Naive thymus-derived CD8-positive, alpha-beta T cell (primary cell): Measurements from ENCODE around the gene TRIM64C. TPM values are rescaled to one million over a fixed set of nuclear protein-coding genes. Genes with fewer than 3 reads are reported as not detected.
"Not testable (repeated sequence)": the region's sequence is repeated elsewhere in the genome, so short reads cannot be mapped to it uniquely, and the experiment has no call there.

Experiments used
- ATAC-seq, 2 donors: fragments of 150-1000 bp; cut with Tn5 transposase in 1 of 2; sonication (Bioruptor Pico), chemical (Tn5 transposase) in 1 of 2; 1 replicate in 1 of 2; 2 replicates in 1 of 2; pipeline ENCODE4 v1.10.0; 2021; ENCODE audit warnings: mild to moderate bottlenecking in 2 of 2, moderate library complexity in 2 of 2
- POLR2A ChIA-PET: fragments of 350-600 bp; sonication (Branson Sonifier 250); formaldehyde crosslinking; loops from one replicate; lab custom pipeline; 2021; ENCODE audit warnings: antibody characterized with exemption; lab: Charles Lee
- DNase-seq, 10 donors: peaks; one replicate each; pipeline versions ENCODE4 v3.0.0 to v3.0.0-alpha.2; 2020 to 2022
- H3K27ac Mint-ChIP-seq, 10 donors: one replicate each; pipeline ENCODE4 v1.8.0; 2020 to 2022; ENCODE audit warnings: mild to moderate bottlenecking in 10 of 10, mixed read lengths in 10 of 10, moderate library complexity in 4 of 10, inconsistent platforms in 1 of 10
- H3K27me3 Mint-ChIP-seq, 5 donors: one replicate each; pipeline ENCODE4 v1.8.0; 2021 to 2022; ENCODE audit warnings: mixed read lengths in 5 of 5
- H3K36me3 Mint-ChIP-seq, 3 donors: one replicate each; pipeline ENCODE4 v1.8.0; 2020 to 2022; ENCODE audit warnings: mixed read lengths in 3 of 3, mild to moderate bottlenecking in 2 of 3, inconsistent platforms in 1 of 3
- H3K4me1 Mint-ChIP-seq, 4 donors: one replicate each; pipeline ENCODE4 v1.8.0; 2021 to 2022; ENCODE audit warnings: mixed read lengths in 4 of 4
- H3K4me3 Mint-ChIP-seq, 10 donors: one replicate each; pipeline ENCODE4 v1.8.0; 2020 to 2022; ENCODE audit warnings: mild to moderate bottlenecking in 10 of 10, mixed read lengths in 10 of 10, moderate library complexity in 6 of 10, inconsistent platforms in 1 of 10
- H3K9me3 Mint-ChIP-seq, 9 donors: one replicate each; pipeline ENCODE4 v1.8.0; 2020 to 2022; ENCODE audit warnings: mixed read lengths in 9 of 9, mild to moderate bottlenecking in 3 of 9, inconsistent platforms in 1 of 9, moderate library complexity in 1 of 9
- polyA plus RNA-seq, 3 donors: library from polyadenylated mRNA; unstranded; fragments of 300-500 nt; fragmentation: Illumina TruSeq; gene quantifications; one replicate each; pipeline ENCODE4 v1.2.3, GENCODE V29; 2021
- total RNA-seq, 8 experiments: library from RNA in 2 of 8; stranded (reverse) in 2 of 8; gene quantifications; one replicate each; pipeline ENCODE4 v1.2.3 and lab custom pipeline; 2021 to 2026

Gene TRIM64C, protein sequence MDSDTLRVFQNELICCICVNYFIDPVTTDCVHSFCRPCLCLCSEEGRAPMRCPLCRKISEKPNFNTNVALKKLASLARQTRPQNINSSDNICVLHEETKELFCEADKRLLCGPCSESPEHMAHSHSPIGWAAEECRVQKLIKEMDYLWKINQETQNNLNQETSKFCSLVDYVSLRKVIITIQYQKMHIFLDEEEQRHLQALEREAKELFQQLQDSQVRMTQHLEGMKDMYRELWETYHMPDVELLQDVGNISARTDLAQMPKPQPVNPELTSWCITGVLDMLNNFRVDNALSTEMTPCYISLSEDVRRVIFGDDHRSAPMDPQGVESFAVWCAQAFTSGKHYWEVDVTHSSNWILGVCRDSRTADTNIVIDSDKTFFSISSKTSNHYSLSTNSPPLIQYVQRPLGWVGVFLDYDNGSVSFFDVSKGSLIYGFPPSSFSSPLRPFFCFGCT
- total RNA-seq: not detected
- polyA plus RNA-seq: not detected
- total RNA-seq (lab: John Stamatoyannopoulos, UW): 0 to 0.08 (median 0) reads per million in 6 experiments

- H3K9me3 Mint-ChIP-seq, H3K27ac Mint-ChIP-seq, H3K4me1 Mint-ChIP-seq, POLR2A ChIA-PET, H3K36me3 Mint-ChIP-seq, ATAC-seq, DNase-seq, H3K4me3 Mint-ChIP-seq, H3K27me3 Mint-ChIP-seq: not testable (repeated sequence)
Measured at GRCh38 chr11:49059012-49059411, at the start of gene TRIM64C. TSS of gene TRIM64C (minus strand) at chr11:49059112. CDS start at chr11:49059112, 0 bp downstream.

GRCh38 chr11:49102356-49102755 is 43.4 kb upstream of the TRIM64C start:
- H3K4me3 Mint-ChIP-seq, H3K27ac Mint-ChIP-seq, DNase-seq, POLR2A ChIA-PET, ATAC-seq, H3K4me1 Mint-ChIP-seq, H3K27me3 Mint-ChIP-seq, H3K36me3 Mint-ChIP-seq: not testable (repeated sequence)
- peaks cover 0 to 13% (median 4%) of the 10 kb centered on the region in 9 donors for H3K9me3 Mint-ChIP-seq

- H3K4me1 Mint-ChIP-seq, H3K36me3 Mint-ChIP-seq, DNase-seq, H3K27me3 Mint-ChIP-seq, POLR2A ChIA-PET, H3K4me3 Mint-ChIP-seq, H3K27ac Mint-ChIP-seq, ATAC-seq: not testable (repeated sequence)
- H3K9me3 Mint-ChIP-seq: peaks cover 0 to 23% (median 2%) of the 10 kb centered on the region in 9 donors
Measured at GRCh38 chr11:49069897-49070296, 11.0 kb upstream of the TRIM64C start.

DNA sequence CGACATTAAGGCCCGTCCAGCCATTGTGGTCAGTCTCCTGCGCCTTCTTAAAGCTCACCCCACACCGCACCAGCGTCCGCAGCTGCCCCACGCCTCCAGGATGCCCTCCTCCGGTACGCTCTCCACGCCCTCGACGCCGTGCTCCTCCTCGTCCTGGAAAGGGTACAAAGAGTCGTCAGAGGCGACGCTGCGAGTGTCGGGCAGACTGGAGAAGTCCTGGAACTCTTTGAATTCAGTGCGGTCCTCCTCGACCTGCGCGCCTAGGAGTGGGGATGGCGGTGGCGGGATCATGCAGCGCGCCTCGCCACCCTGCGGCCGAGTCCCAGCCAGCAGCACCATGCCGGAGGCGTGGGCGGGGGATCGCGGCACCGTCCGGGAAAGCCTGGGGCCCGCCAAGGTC is 9.1 kb downstream of the TRIM64C start:
- DNase-seq, H3K4me1 Mint-ChIP-seq, H3K27ac Mint-ChIP-seq, H3K27me3 Mint-ChIP-seq, ATAC-seq, POLR2A ChIA-PET, H3K36me3 Mint-ChIP-seq, H3K4me3 Mint-ChIP-seq: not testable (repeated sequence)
- peaks cover 0 to 13% (median 4%) of the 10 kb centered on the region in 9 donors for H3K9me3 Mint-ChIP-seq

- H3K27ac Mint-ChIP-seq, H3K4me3 Mint-ChIP-seq, H3K27me3 Mint-ChIP-seq, H3K36me3 Mint-ChIP-seq, DNase-seq, POLR2A ChIA-PET, H3K4me1 Mint-ChIP-seq, ATAC-seq: not testable (repeated sequence)
- peaks cover 0 to 19% (median 6%) of the 10 kb centered on the region in 9 donors for H3K9me3 Mint-ChIP-seq
Measured at GRCh38 chr11:49048229-49048628, 10.7 kb downstream of the TRIM64C start.

DNA sequence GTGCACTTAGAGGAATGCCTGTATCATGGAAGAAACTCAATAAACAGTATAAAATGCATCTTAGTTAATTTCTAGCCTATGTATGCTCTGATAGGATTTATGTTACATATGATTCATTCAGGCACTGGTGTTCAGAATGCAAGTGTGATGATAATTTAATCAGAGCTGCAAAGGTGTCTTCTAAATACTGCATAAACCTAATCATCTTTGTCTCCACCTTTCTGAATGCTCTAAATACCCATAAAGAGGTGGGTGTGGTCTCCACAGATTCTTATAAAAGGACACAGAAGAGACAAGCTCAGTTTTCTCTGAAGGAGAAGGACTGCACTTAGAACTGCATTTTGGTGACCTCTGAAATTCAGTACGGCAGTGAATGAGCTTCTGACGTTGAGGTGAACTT is 30.4 kb downstream of the TRIM64C start, which contains the start of gene TRIM49B:
Gene TRIM49B, plus strand, starts transcription at position 301 of the 400 bp plus-strand sequence. CDS start 2,777 bp downstream, outside the sequence.
- POLR2A ChIA-PET, ATAC-seq, H3K4me1 Mint-ChIP-seq, H3K9me3 Mint-ChIP-seq, DNase-seq, H3K27ac Mint-ChIP-seq, H3K36me3 Mint-ChIP-seq, H3K4me3 Mint-ChIP-seq, H3K27me3 Mint-ChIP-seq: not testable (repeated sequence)

Other genes with a start within 250 kb of the TRIM64C start
- not detected for gene TRIM51G, start 75.2 kb downstream of the TRIM64C start, total RNA-seq
- not detected for gene TRIM51G, start 75.2 kb downstream of the TRIM64C start, polyA plus RNA-seq
- not detected for gene TRIM49B, start 30.3 kb downstream of the TRIM64C start, total RNA-seq
- gene TRIM49B, start 30.3 kb downstream of the TRIM64C start, polyA plus RNA-seq: not detected
- not detected for gene FOLH1, start 149.5 kb upstream of the TRIM64C start, total RNA-seq
- gene FOLH1, start 149.5 kb upstream of the TRIM64C start, polyA plus RNA-seq: not detected